ENCODE measurements around the gene RAB30. TPM values are rescaled to one million over a fixed set of nuclear protein-coding genes. Genes with fewer than 3 reads are reported as not detected.
A peak's percentile ranks its signal among the peaks of the same experiment; 100 is the strongest.

RAB30 gene
- total RNA-seq, 1 donor from 2014 or later = 15.5 TPM

GRCh38 chr11:83070731-83071566 lies 748 bp downstream of the RAB30 start:
- peak; percentile 9 to 24 for ATAC-seq
- no peaks in the 10 kb centered on the region for H3K27me3 ChIP-seq (ENCODE audit: low read depth)
- H3K4me1 ChIP-seq = peaks cover 45% of the 10 kb centered on the region
- peak overlapping the region; percentile 79 for H3K4me3 ChIP-seq
- DNase-seq = peak; percentile 49
- peaks cover 14% of the 10 kb centered on the region for H3K36me3 ChIP-seq
- peak overlapping the region; percentile 94 for H3K27ac ChIP-seq
- TF ChIP-seq CTCF (IDR thresholded peaks at IDR 0.05) = no peak
- H3K9me3 ChIP-seq = no peaks in the 10 kb centered on the region
- intact Hi-C loops (cut with DNase I) = no loop called here

GRCh38 chr11:83070044-83070701 lies 1.5 kb downstream of the RAB30 start:
- intact Hi-C loops (cut with DNase I) = no loop called here
- Histone ChIP-seq H3K27me3 (ENCODE audit: low read depth) (no peaks in the 10 kb centered on the region), H3K4me3 (peak overlapping the region; percentile 79), H3K9me3 (no peaks in the 10 kb centered on the region), H3K4me1 (peaks cover 44% of the 10 kb centered on the region), H3K27ac (peak overlapping the region; percentile 94), H3K36me3 (peaks cover 11% of the 10 kb centered on the region)
- DNase-seq (no peak), ATAC-seq (no peak)
- no peak for TF ChIP-seq CTCF (IDR thresholded peaks at IDR 0.05)

GRCh38 chr11:83069441-83070043 lies 2.2 kb downstream of the RAB30 start:
- Histone ChIP-seq H3K27ac (no peak overlapping the region), H3K27me3 (ENCODE audit: low read depth) (no peaks in the 10 kb centered on the region), H3K4me1 (peaks cover 38% of the 10 kb centered on the region), H3K4me3 (peak overlapping the region; percentile 79), H3K36me3 (peaks cover 8% of the 10 kb centered on the region), H3K9me3 (no peaks in the 10 kb centered on the region)
- intact Hi-C loops (cut with DNase I) = no loop called here
- TF ChIP-seq CTCF (IDR thresholded peaks at IDR 0.05) = no peak
- ATAC-seq = no peak
- no peak for DNase-seq

GRCh38 chr11:83068568-83068967 lies 3.1 kb downstream of the RAB30 start:
- no peak for TF ChIP-seq CTCF (IDR thresholded peaks at IDR 0.05)
- Histone ChIP-seq H3K27me3 (ENCODE audit: low read depth) (no peaks in the 10 kb centered on the region), H3K9me3 (no peaks in the 10 kb centered on the region), H3K27ac (no peak overlapping the region), H3K36me3 (peaks cover 2% of the 10 kb centered on the region), H3K4me1 (peaks cover 37% of the 10 kb centered on the region), H3K4me3 (no peak overlapping the region)
- ATAC-seq (no peak), DNase-seq (no peak)
- intact Hi-C loops (cut with DNase I) = no loop called here

GRCh38 chr11:83064011-83064410 lies 7.7 kb downstream of the RAB30 start:
- DNase-seq (no peak), ATAC-seq (no peak)
- TF ChIP-seq CTCF (IDR thresholded peaks at IDR 0.05) = no peak
- Histone ChIP-seq H3K36me3 (no peaks in the 10 kb centered on the region), H3K27me3 (ENCODE audit: low read depth) (no peaks in the 10 kb centered on the region), H3K4me1 (peaks cover 36% of the 10 kb centered on the region), H3K27ac (no peak overlapping the region), H3K4me3 (no peak overlapping the region), H3K9me3 (no peaks in the 10 kb centered on the region)
- intact Hi-C loops (cut with DNase I) = no loop called here
